Hematopoietic multipotent progenitor cell treated with erythropoietin and hydrocortisone succinate and interleukin-3 and kit ligand, for 8 days (in vitro differentiated cells): ENCODE measurements around the gene OPCML.
A peak's percentile ranks its signal among the peaks of the same experiment; 100 is the strongest.

ENCODE experiments used
- DNase-seq: peaks from one replicate; pipeline ENCODE4 v3.0.0-alpha.2; 2015

OPCML gene

GRCh38 chr11:133224271-133224670 is 308.0 kb downstream of the OPCML start:
- DNase-seq, result no peak

DNA sequence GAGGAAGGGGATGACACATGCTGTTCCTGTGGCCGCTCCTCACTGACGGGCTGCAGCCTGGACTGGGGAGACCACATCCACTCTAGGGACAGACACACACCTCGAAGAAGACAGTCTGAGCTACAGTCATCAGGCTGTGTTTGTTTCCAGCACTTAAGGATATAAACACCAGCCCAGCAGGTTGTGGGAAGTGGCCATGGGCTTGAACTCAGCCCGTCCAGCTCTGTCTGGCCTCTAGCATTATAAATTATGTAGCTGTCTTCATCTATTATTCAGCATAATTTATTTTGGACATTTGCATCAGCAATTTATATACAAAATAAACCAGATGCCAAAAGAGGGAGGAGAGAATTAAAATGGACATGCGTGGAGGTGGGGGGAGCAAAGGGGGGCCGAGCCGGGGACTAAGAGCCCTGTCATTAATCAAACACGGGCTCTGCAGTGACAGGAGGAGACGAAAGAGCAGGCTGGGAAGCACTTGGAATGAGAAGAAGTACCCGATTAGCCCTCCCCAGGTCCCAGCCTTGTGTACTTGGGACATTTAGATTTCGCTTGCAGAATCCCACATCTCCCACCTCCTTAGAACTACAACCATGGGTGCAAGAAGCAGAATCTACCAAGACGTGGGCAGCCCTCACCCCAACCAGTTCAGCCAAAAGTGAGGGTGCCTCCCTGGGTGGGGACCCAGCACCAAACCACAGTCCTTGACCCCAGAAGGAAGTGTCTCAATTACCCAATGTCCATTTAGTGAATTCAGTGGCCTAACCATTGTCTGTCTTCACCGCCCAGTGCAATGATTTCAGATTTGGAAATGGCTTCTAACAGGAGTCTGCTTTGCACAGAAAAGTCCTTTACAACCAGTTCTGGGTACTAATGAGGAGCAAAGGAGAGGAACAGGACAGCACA is 309.6 kb downstream of the OPCML start:
- DNase-seq, result no peak

- peak; percentile 2 for DNase-seq
Observed at GRCh38 chr11:133219543-133219942, 312.8 kb downstream of the OPCML start.

GRCh38 chr11:133216813-133217212 is 315.5 kb downstream of the OPCML start:
- no peak for DNase-seq

DNA sequence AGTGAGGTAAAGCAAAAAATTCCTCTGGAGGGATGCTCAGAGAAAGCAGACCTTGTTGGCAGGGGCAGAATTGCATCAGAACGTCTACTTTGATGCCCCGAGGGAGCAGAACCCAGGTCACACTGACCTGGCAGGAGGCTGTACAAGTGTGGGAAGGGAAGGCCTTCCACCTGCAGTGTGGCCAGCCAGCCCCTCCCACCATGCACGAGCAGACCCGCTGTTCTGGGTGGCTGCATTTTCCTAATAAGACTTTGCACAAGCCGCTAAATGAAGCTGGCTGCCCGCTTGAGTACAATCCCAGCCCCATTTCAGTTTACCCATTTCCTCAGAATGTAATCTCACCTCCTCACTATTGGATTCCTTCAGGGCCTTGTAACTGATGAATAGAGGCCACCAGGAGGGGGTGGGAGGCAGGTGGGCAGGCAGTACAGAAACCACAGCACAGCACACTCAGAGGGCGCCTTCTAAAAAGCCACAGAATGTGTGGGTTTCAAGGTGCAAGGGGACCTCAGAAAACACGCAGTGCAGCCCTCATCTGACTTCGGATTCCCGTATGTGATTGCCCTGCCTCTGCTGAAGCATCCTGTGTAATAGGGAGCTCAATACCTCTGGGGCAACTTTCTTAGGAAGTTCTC is 316.6 kb downstream of the OPCML start:
- DNase-seq, result no peak

- no peak for DNase-seq
Observed at GRCh38 chr11:133214646-133215045, 317.7 kb downstream of the OPCML start.

GRCh38 chr11:133212201-133212600 is 320.1 kb downstream of the OPCML start:
- DNase-seq, result no peak

GRCh38 chr11:133207995-133208394 is 324.3 kb downstream of the OPCML start:
- DNase-seq, result no peak

DNA sequence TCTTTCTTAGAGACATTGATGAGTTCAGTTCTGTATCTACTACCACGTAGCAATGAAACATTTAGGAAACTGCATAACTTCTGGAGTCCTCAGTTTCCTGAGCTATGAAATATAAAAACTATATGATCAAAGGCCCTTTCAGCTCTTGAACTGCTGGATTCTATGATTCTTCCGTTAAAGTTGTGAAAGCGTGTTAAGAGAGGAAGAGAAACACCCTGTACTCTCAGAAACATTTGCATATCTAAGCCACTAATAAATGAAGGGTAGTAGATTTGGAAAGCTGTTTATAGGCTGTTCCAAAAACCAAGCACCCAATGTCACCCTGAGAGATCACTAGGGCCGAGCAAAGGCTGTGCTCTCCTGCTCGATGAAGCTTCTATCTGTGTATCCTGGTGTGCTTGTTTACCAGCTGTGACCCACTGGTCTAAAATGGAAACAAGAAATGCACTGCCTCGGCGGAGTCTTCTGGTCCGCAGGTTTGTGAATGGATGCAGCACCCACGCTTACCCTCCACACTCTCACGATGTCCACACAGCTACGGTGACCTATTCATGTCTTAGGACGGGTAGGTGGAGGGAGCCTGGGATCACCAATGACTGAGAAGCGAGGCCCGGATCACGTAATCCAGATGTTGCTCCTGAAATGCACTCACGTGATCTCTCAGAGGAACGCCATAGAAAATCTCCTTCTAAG is 325.8 kb downstream of the OPCML start:
- no peak for DNase-seq

DNA sequence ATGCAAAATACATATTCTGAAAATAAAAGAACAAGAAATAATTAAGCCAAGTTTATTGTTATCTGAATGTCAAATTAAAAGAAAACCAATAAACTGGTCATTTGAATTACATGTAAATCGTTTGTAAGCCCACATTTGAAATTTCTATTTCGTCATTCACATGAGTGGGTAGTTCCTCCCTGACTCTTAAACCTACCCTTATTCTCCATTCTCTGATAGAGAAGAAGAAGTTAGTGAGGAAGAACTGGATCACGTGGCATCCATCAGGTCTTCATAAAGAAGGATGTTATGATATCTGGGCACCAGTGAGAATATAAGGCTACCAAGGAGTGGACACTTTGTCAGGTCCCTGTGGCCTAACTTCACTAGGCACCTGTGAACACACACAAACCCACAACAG is 328.1 kb downstream of the OPCML start:
- DNase-seq, result no peak

GRCh38 chr11:133202816-133203215 is 329.5 kb downstream of the OPCML start:
- no peak for DNase-seq

GRCh38 chr11:133198438-133198837 is 333.9 kb downstream of the OPCML start:
- DNase-seq, result no peak

- no peak for DNase-seq
Observed at GRCh38 chr11:133197425-133197824, 334.9 kb downstream of the OPCML start.

DNA sequence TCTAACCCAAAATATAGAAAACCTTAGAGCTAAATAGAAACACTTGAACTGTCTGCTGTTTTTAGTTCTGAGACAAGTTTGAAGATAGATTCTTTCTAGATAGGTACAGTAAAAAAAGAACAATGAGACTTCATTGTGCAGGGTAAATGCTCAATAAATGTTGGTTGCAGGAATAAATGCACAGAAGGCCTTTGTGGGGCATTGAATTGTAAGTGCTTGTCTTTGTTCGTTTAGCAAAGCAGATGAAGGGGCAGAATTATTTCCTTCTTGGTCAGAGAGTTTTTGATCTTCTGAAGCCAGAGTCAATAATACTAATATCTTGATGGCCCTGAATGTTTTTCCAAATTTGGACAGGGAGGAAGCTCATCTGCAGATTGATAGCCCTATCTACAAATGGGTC is 340.4 kb downstream of the OPCML start:
- DNase-seq, result no peak

DNA sequence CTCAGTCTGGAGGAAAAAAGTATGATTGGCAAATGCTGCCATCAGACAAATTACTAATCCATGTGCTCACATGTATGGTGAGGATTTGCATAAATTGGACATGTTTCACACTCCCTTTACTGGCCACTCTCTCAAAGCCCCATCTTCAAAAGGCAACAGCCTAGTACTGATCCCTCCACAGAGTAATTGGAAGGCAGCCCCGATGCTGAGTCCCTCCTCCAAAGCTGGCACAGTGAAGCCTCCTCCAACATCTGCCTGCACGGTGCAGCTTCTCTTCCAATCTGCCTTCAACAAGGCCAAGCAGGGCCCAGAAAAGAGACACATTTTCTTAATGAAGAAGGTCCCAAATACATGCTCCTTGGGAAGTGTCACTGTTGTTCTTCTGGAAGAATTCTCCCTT is 350.6 kb downstream of the OPCML start:
- no peak for DNase-seq

- no peak for DNase-seq
Observed at GRCh38 chr11:133181066-133181465, 351.2 kb downstream of the OPCML start.

GRCh38 chr11:133180201-133180600 is 352.1 kb downstream of the OPCML start:
- DNase-seq, result no peak

GRCh38 chr11:133176748-133177147 is 355.6 kb downstream of the OPCML start:
- DNase-seq, result no peak

DNA sequence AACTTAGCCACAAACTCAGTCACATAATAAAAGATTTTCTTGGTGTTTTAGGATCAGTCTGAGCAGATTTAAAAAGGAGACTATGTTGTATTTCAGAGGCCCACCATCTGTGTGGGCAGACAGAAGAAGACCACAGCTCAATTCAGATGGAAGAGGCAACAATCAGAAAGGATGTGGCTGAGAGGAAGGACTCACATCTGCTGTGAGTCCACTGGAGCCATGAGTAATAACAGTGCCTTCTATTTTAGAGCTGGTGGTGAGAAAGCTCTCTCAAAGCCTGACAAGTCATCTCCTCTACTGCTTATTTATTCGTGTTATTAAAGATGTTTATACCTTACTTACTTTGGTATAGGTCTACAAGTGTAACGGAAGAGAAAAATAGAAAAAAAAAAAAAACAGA is 357.2 kb downstream of the OPCML start:
- no peak for DNase-seq

- no peak for DNase-seq
Observed at GRCh38 chr11:133173810-133174412, 358.4 kb downstream of the OPCML start.

- DNase-seq, result no peak
Observed at GRCh38 chr11:133172349-133172748, 360.0 kb downstream of the OPCML start.

- no peak for DNase-seq
Observed at GRCh38 chr11:133171374-133171773, 360.9 kb downstream of the OPCML start.

GRCh38 chr11:133168016-133168415 is 364.3 kb downstream of the OPCML start:
- no peak for DNase-seq
